PFSK-1 (cell line): ENCODE measurements around the gene FDXACB1.

Source experiments
- FOXP2 ChIP-seq: optimal IDR thresholded peaks from 2 replicates; pipeline ENCODE3; 2011; ENCODE audit warnings: borderline replicate concordance, control low read depth, inconsistent platforms; ENCODE audit not compliant: insufficient read depth; ENCODE audit errors: extremely low read length, extremely low read depth
- POLR2AphosphoS5 ChIP-seq: IDR thresholded peaks from 2 replicates; pipeline ENCODE4 v1.6.1; 2012; ENCODE audit warnings: low read depth, mild to moderate bottlenecking, control low read depth, low read length, moderate library complexity
- SIN3A ChIP-seq: IDR thresholded peaks from 2 replicates; pipeline ENCODE4 v1.6.1; 2012; ENCODE audit warnings: mild to moderate bottlenecking, low read length, moderate library complexity, borderline replicate concordance; ENCODE audit not compliant: insufficient read depth
- TAF1 ChIP-seq: IDR thresholded peaks from 2 replicates; pipeline ENCODE4 v1.6.1; 2012; ENCODE audit warnings: low read length, control low read depth, borderline replicate concordance; ENCODE audit not compliant: insufficient read depth
- TF ChIP-seq, protein P1 (sequence below), 2 experiments: IDR thresholded peaks; 2 replicates each; pipeline versions ENCODE4 v1.6.1 to v1.8.0; 2011 to 2012; ENCODE audit warnings: low read depth in 2 of 2, low read length in 2 of 2, control low read depth in 1 of 2, inconsistent platforms in 1 of 2, mild to moderate bottlenecking in 1 of 2, moderate library complexity in 1 of 2; ENCODE audit not compliant: insufficient read depth in 1 of 2

The FDXACB1 gene

DNA sequence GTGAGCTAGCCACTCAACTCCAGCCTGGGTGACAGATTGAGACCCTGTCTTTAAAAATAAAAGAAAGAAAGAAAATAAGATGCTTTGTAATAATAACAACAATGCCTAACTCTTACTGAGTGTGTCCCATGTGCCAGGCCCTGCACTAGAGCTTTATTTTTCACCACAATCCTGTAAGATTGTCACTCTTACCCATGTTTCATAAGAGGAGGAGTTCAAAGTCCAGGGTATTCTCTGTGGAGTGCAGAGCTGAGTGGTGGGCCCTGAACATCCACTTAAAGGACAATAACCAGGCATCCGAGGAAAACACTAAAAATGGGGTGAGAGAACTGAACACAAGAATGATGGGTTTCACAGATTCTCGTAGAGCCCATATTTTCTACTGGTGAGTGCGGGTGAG is 38.8 kb upstream of the FDXACB1 start:
- TF ChIP-seq, protein P1, sequence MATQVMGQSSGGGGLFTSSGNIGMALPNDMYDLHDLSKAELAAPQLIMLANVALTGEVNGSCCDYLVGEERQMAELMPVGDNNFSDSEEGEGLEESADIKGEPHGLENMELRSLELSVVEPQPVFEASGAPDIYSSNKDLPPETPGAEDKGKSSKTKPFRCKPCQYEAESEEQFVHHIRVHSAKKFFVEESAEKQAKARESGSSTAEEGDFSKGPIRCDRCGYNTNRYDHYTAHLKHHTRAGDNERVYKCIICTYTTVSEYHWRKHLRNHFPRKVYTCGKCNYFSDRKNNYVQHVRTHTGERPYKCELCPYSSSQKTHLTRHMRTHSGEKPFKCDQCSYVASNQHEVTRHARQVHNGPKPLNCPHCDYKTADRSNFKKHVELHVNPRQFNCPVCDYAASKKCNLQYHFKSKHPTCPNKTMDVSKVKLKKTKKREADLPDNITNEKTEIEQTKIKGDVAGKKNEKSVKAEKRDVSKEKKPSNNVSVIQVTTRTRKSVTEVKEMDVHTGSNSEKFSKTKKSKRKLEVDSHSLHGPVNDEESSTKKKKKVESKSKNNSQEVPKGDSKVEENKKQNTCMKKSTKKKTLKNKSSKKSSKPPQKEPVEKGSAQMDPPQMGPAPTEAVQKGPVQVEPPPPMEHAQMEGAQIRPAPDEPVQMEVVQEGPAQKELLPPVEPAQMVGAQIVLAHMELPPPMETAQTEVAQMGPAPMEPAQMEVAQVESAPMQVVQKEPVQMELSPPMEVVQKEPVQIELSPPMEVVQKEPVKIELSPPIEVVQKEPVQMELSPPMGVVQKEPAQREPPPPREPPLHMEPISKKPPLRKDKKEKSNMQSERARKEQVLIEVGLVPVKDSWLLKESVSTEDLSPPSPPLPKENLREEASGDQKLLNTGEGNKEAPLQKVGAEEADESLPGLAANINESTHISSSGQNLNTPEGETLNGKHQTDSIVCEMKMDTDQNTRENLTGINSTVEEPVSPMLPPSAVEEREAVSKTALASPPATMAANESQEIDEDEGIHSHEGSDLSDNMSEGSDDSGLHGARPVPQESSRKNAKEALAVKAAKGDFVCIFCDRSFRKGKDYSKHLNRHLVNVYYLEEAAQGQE (IDR thresholded peaks at IDR 0.05; ENCODE audit: insufficient read depth in 1 of 2, low read depth in 2 of 2, low read length in 2 of 2): no peak
- no peak for TF ChIP-seq FOXP2
- TF ChIP-seq TAF1: no peak
- TF ChIP-seq POLR2AphosphoS5: no peak
- TF ChIP-seq SIN3A: no peak

DNA sequence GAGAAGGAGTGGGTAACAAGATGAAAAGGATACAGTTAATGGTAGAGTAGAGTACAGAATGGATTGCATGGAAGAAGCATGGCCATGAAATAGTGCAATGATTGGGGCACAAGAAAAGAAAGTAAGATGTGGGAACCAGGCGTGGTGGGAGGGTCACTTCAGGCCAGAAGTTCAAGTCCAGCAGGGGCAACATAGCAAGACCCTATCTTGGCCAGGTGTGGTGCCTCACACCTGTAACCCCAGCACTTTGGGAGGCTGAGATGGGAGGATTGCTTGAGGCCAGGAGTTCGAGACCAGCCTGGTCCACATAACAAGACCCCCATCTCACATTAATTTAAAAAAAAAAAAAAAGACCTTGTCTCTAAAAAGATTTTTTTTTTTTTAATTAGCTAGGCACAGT is 38.3 kb upstream of the FDXACB1 start:
- TF ChIP-seq, protein P1 (IDR thresholded peaks at IDR 0.05; ENCODE audit: insufficient read depth in 1 of 2, low read depth in 2 of 2, low read length in 2 of 2): no peak
- TF ChIP-seq POLR2AphosphoS5 (no peak), FOXP2 (no peak), SIN3A (no peak), TAF1 (no peak)

DNA sequence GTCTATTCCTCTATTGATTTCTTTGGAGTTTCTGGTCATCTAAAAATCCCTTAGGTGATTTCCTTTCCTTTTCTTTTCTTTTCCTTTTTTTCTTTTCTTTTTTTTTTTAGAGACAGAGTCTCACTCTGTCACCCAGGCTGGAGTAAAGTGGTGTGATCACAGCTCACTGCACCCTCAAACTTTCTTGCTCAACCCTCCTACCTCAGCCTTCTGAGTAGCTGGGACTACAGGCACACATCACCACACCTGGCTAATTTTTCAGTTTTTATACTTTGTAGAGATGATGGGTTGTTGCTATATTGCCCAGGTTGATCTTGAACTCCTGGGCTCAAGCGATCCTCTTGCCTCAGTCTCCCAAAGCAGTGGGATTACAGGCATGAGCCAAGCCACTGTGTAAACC is 37.8 kb upstream of the FDXACB1 start:
- no peak for TF ChIP-seq POLR2AphosphoS5
- no peak for TF ChIP-seq TAF1
- TF ChIP-seq, protein P1 (IDR thresholded peaks at IDR 0.05; ENCODE audit: insufficient read depth in 1 of 2, low read depth in 2 of 2, low read length in 2 of 2): no peak
- TF ChIP-seq FOXP2: no peak
- no peak for TF ChIP-seq SIN3A

DNA sequence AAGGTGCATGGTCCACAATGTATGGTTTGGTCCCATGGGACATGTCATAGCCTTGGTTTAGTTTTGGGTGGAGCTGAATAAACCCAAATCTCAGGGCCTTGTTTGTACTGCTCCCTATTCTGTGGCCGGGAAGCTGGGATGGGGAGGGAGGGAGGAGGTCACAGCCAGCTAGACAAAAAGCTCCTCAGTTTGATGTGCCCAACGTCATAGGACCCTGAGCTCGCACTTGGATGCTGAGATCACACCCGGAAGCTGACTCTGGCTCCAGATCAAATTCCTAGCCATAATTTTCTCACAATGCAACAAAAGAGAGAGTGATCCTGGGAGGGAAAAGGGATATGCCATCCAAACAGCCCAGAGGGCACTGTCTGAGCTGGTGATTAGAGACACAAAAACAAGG is 35.0 kb upstream of the FDXACB1 start:
- TF ChIP-seq, protein P1 (IDR thresholded peaks at IDR 0.05; ENCODE audit: insufficient read depth in 1 of 2, low read depth in 2 of 2, low read length in 2 of 2): no peak
- no peak for TF ChIP-seq FOXP2
- TF ChIP-seq POLR2AphosphoS5: no peak
- no peak for TF ChIP-seq TAF1
- no peak for TF ChIP-seq SIN3A
